ENCODE results near the gene ZNF740.

ZNF740 gene

GRCh38 chr12:53231671-53231920 lies 51.1 kb downstream of the ZNF740 start:
- Histone ChIP-seq H3K4me2 (ENCODE audit: low read length) (peak overlapping the region; percentile 78), H4K20me1 (ENCODE audit: control insufficient read depth, insufficient read depth, low read depth, low read length) (no peaks in the 10 kb centered on the region), H3K27me3 (ENCODE audit: control insufficient read depth, low read length) (peaks cover 56% of the 10 kb centered on the region), H3K9me2 (replicated peaks; ENCODE audit: control insufficient read depth, low read length) (no peaks in the 10 kb centered on the region), H3F3A (ENCODE audit: control insufficient read depth, insufficient read depth) (0 out of 2 replicates have a peak, but pooled peaks cover 2% of the 10 kb centered on the region), H3K79me2 (ENCODE audit: control insufficient read depth, low read length) (no peaks in the 10 kb centered on the region), H3K27ac (ENCODE audit: low read depth, low read length) (no peak overlapping the region), H3K36me3 (ENCODE audit: control insufficient read depth, low read length) (no peaks in the 10 kb centered on the region), H3K4me1 (ENCODE audit: control insufficient read depth, low read length) (peaks cover 16% of the 10 kb centered on the region), H3K4me3 (ENCODE audit: low read length) (peak overlapping the region; percentile 70), H3K9me3 (ENCODE audit: control insufficient read depth, insufficient read depth, low read length) (no peaks in the 10 kb centered on the region)
- TF ChIP-seq CTCF (IDR thresholded peaks at IDR 0.05; ENCODE audit: low read depth, low read length, poor library complexity, severe bottlenecking) = no peak
- TF ChIP-seq EZH2phosphoT487 (IDR thresholded peaks at IDR 0.05; ENCODE audit: borderline replicate concordance, low read length) = no peak; the same call in 1 of the 2 replicates

DNA sequence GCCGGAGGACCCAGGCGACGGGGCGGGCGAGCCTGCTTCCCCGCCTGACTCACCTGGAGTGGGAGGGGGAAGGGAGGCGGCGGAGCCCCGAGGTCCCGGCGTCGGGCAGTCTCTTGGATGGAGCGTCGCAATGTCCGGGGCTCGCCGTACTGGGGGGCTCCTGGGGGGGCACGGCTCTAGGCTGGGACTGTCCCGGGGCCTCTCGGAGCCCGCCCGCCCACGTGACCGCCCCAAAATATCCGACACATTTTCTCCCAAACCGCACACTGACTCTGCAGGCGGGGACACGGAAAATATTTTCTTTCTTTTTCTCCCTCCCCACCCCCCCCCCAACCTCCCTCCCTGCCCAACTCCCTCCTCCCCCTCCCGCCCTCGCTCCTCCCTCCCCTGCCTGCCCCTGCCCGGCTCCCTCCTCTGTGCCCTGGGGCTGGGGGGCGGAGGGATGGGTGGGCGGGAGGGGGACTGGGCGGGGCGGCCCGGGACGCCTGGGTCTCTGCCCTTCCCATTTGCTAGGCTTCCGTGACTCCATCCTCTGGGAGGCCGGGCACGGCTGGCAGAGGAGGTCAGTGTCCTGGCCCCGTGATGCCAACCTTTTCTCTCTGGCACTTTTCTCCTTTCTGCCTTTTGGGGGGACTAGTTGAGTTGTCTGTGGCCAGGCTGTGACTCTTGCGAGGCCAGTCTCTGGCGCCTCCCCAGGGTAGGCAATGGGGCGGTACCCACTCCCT lies 51.6 kb downstream of the ZNF740 start, which contains the start of gene RARG:
RARG (minus strand) TSS at position 289 of the 725 bp plus-strand sequence. CDS start 4,664 bp downstream, outside the sequence.
- TF ChIP-seq CTCF (IDR thresholded peaks at IDR 0.05; ENCODE audit: low read depth, low read length, poor library complexity, severe bottlenecking) (no peak), EZH2phosphoT487 (IDR thresholded peaks at IDR 0.05; ENCODE audit: borderline replicate concordance, low read length) (no peak)
- 0 out of 2 replicates have a peak, but pooled peaks cover 2% of the 10 kb centered on the region for H3F3A ChIP-seq (ENCODE audit: control insufficient read depth, insufficient read depth)
- H3K27me3 ChIP-seq (ENCODE audit: control insufficient read depth, low read length) = peaks cover 61% of the 10 kb centered on the region
- no peaks in the 10 kb centered on the region for H3K9me3 ChIP-seq (ENCODE audit: control insufficient read depth, insufficient read depth, low read length)
- no peaks in the 10 kb centered on the region for H3K79me2 ChIP-seq (ENCODE audit: control insufficient read depth, low read length)
- H3K36me3 ChIP-seq (ENCODE audit: control insufficient read depth, low read length) = no peaks in the 10 kb centered on the region
- no peak within 1 kb of the TSS for H3K27ac ChIP-seq (ENCODE audit: low read depth, low read length)
- H3K4me3 ChIP-seq (ENCODE audit: low read length) = peak within 1 kb of the TSS; percentile 73
- peaks cover 16% of the 10 kb centered on the region for H3K4me1 ChIP-seq (ENCODE audit: control insufficient read depth, low read length)
- H3K4me2 ChIP-seq (ENCODE audit: low read length) = peak within 1 kb of the TSS; percentile 87
- H4K20me1 ChIP-seq (ENCODE audit: control insufficient read depth, insufficient read depth, low read depth, low read length) = no peaks in the 10 kb centered on the region
- H3K9me2 ChIP-seq (replicated peaks; ENCODE audit: control insufficient read depth, low read length) = no peaks in the 10 kb centered on the region

DNA sequence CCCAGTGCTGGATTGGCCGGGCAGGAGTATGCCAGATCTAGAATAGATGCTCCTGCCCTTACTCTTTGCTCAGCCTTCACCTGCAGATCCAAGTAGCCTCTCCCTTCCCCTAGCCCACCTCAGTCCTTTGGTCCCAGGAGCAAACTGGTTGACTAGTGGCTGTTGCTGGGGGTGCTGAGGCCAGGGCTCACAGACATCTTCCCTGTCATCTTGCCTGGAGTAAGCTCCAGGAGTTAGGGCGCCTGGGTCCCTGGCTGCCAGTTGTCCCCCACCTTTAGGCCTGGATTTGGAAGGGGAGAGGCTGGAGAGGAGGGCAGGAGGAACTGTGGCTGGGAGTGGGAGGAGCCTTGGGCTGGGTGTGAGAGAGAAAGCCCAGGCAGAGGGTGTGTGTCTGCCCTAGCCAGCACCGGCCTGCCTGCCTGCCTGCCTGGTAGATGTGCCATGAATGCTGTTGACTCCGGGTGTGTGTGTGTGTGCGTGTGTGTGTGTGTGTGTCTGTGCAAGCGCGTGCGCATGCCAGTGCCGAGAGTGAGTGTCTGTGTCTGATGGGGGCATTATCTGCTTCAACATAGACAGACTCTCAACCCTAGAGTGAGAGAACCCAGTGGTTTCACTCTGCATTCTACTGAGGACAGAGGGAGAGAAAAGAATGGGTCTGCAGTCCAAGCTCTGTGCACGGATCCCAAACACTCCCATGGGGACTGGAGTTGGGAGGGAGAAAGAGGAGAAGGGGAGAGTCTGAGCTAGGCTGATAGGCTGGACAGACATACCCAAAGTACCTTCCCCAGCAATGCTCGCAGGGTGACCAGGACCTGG lies 52.3 kb downstream of the ZNF740 start:
- Histone ChIP-seq H3K4me2 (ENCODE audit: low read length) (peak overlapping the region; percentile 87), H3K27me3 (ENCODE audit: control insufficient read depth, low read length) (peaks cover 67% of the 10 kb centered on the region), H4K20me1 (ENCODE audit: control insufficient read depth, insufficient read depth, low read depth, low read length) (no peaks in the 10 kb centered on the region), H3K4me3 (ENCODE audit: low read length) (peak overlapping the region; percentile 73), H3F3A (ENCODE audit: control insufficient read depth, insufficient read depth) (0 out of 2 replicates have a peak, but pooled peaks cover 2% of the 10 kb centered on the region), H3K9me2 (replicated peaks; ENCODE audit: control insufficient read depth, low read length) (no peaks in the 10 kb centered on the region), H3K27ac (ENCODE audit: low read depth, low read length) (no peak overlapping the region), H3K4me1 (ENCODE audit: control insufficient read depth, low read length) (peaks cover 16% of the 10 kb centered on the region), H3K36me3 (ENCODE audit: control insufficient read depth, low read length) (no peaks in the 10 kb centered on the region), H3K9me3 (ENCODE audit: control insufficient read depth, insufficient read depth, low read length) (no peaks in the 10 kb centered on the region), H3K79me2 (ENCODE audit: control insufficient read depth, low read length) (no peaks in the 10 kb centered on the region)
- TF ChIP-seq EZH2phosphoT487 (IDR thresholded peaks at IDR 0.05; ENCODE audit: borderline replicate concordance, low read length) (no peak), CTCF (IDR thresholded peaks at IDR 0.05; ENCODE audit: low read depth, low read length, poor library complexity, severe bottlenecking) (no peak)

All from DOHH2 (cell line).